ENCODE data around the gene BSND. TPM values are rescaled to one million over a fixed set of nuclear protein-coding genes. Genes with fewer than 3 reads are reported as not detected.

Gene BSND
- total RNA-seq, 2 donors from 2014 or later = not detected

- H3K27ac ChIP-seq = no peak overlapping the region
- intact Hi-C loops (cut with DNase I) = no loop called here
- H3K4me1 ChIP-seq = no peaks in the 10 kb centered on the region
- H3K27me3 ChIP-seq = peaks cover 5% of the 10 kb centered on the region
- H3K9me3 ChIP-seq = no peaks in the 10 kb centered on the region
- DNase-seq = no peak
- H3K36me3 ChIP-seq = no peaks in the 10 kb centered on the region
- no peak overlapping the region for H3K4me3 ChIP-seq
- TF ChIP-seq CTCF (IDR thresholded peaks at IDR 0.05) = no peak
- no peak overlapping the region for H3K9ac ChIP-seq (ENCODE audit: low read depth in 2 of 2, low read length in 2 of 2)
Observed at GRCh38 chr1:54997711-54997986, 1.1 kb upstream of the BSND start.

GRCh38 chr1:54998100-54998499 lies 633 bp upstream of the BSND start:
- H3K27ac ChIP-seq = no peak overlapping the region
- H3K27me3 ChIP-seq = peaks cover 5% of the 10 kb centered on the region
- DNase-seq = no peak
- no peak for TF ChIP-seq CTCF (IDR thresholded peaks at IDR 0.05)
- no peaks in the 10 kb centered on the region for H3K9me3 ChIP-seq
- no peaks in the 10 kb centered on the region for H3K36me3 ChIP-seq
- no peak overlapping the region for H3K4me3 ChIP-seq
- H3K4me1 ChIP-seq = no peaks in the 10 kb centered on the region
- H3K9ac ChIP-seq (ENCODE audit: low read depth in 2 of 2, low read length in 2 of 2) = no peak overlapping the region
- intact Hi-C loops (cut with DNase I) = no loop called here

GRCh38 chr1:55000110-55001085 lies 1.7 kb downstream of the BSND start:
- no peak for TF ChIP-seq CTCF (IDR thresholded peaks at IDR 0.05)
- no peak overlapping the region for H3K4me3 ChIP-seq
- H3K9me3 ChIP-seq = no peaks in the 10 kb centered on the region
- intact Hi-C loops (cut with DNase I) = no loop called here
- H3K27ac ChIP-seq = no peak overlapping the region
- no peaks in the 10 kb centered on the region for H3K4me1 ChIP-seq
- no peaks in the 10 kb centered on the region for H3K36me3 ChIP-seq
- peaks cover 5% of the 10 kb centered on the region for H3K27me3 ChIP-seq
- H3K9ac ChIP-seq (ENCODE audit: low read depth in 2 of 2, low read length in 2 of 2) = no peak overlapping the region
- no peak for DNase-seq

GRCh38 chr1:55001311-55001710 lies 2.6 kb downstream of the BSND start:
- H3K9ac ChIP-seq (ENCODE audit: low read depth in 2 of 2, low read length in 2 of 2) = no peak overlapping the region
- H3K36me3 ChIP-seq = no peaks in the 10 kb centered on the region
- no peaks in the 10 kb centered on the region for H3K4me1 ChIP-seq
- H3K9me3 ChIP-seq = no peaks in the 10 kb centered on the region
- TF ChIP-seq CTCF (IDR thresholded peaks at IDR 0.05) = no peak
- no peak for DNase-seq
- intact Hi-C loops (cut with DNase I) = no loop called here
- no peak overlapping the region for H3K27ac ChIP-seq
- peaks cover 5% of the 10 kb centered on the region for H3K27me3 ChIP-seq
- H3K4me3 ChIP-seq = no peak overlapping the region

GRCh38 chr1:55002686-55003085 lies 4.0 kb downstream of the BSND start:
- H3K36me3 ChIP-seq = no peaks in the 10 kb centered on the region
- no peak for TF ChIP-seq CTCF (IDR thresholded peaks at IDR 0.05)
- H3K9ac ChIP-seq (ENCODE audit: low read depth in 2 of 2, low read length in 2 of 2) = no peak overlapping the region
- no peaks in the 10 kb centered on the region for H3K27me3 ChIP-seq
- no peak overlapping the region for H3K4me3 ChIP-seq
- no peak overlapping the region for H3K27ac ChIP-seq
- H3K4me1 ChIP-seq = no peaks in the 10 kb centered on the region
- DNase-seq = no peak
- no peaks in the 10 kb centered on the region for H3K9me3 ChIP-seq
- intact Hi-C loops (cut with DNase I) = no loop called here

Data from colonic mucosa (tissue), 4 donors.